SKM-1 treated with dmso at 0.1 percent for 144 hours (cell line): Measurements from ENCODE around the gene GRK3.
"Not testable (repeated sequence)": the region's sequence is repeated elsewhere in the genome, so short reads cannot be mapped to it uniquely, and the experiment has no call there.

Experiments
- DNase-seq: peaks from one replicate; lab custom pipeline; 2025; ENCODE audit not compliant: unreplicated experiment; lab: John Stamatoyannopoulos, UW

Gene GRK3

DNA sequence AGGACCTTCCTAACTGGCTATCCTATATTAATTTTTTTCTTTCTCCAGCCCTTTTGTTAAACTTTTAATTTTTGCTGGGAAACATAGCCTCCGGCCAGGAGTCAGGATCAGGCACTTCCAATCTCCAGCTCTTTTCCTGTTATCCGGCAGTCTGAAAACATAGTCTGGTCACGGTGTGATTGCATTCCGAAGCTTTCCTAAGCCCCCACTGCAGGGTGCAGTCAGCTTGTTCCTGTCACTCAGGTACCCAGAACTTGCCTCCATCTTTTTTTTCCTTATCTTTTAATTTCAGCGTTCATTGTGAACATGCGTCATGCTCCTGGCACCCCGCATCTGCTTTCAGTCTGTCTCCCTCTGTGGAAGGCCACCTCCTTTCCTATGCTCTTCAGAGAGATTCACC, 59.4 kb downstream of the GRK3 start:
- no peak for DNase-seq

DNA sequence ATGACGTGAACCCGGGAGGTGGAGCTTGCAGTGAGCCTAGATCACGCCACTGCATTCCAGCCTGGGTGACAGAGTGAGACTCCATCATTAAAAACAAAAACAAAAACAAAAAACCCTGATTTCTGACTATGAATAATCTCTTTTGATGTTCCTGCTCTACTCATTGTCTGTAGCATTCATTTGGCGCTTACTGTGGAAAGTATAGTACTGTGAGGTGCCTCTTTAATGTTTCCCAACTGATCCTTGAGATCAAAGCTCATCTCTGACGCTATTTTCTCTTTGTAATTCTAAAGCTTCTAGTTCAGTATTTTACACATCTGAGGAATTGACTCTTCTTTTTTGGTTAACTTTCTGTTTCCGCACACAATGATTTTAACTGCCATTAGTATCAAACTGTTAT, 60.0 kb downstream of the GRK3 start:
- no peak for DNase-seq

DNA sequence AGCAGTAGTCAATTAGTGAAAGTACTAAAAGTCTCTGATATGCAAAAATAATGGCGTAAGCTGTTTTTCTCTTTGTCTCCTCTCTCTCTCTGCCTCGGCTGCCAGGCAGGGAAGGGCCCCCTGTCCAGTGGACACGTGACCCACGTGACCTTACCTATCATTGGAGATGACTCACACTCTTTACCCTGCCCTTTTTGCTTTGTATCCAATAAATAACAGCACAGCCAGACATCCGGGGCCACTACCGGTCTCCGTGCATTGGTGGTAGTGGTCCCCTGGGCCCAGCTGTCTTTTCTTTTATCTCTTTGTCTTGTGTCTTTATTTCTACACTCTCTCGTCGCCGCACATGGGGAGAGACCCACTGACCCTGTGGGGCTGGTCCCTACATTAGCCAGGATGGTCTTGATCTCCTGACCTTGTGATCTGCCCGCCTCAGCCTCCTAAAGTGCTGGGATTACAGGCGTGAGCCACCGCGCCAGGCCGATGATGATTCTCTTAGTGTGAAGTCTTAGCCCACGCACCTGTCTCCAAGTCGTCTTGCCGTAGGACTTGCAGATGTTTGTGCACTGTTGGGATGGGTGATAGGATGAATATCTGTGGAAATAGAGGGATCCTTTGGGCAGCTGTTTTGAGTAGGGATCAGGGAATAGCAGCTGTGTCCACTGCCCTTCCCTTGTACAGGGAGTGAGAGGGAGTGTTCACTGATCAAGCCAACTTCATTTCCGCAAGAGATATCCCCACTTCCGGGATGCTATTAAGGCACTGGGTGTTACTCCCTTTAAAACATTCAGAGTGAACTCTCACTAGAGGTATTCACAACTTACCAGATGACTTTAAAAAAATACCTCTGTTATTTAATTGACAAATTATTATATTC, 61.5 kb downstream of the GRK3 start:
- DNase-seq, result not testable (repeated sequence)

- no peak for DNase-seq
Observed at GRCh38 chr22:25626624-25626990, 62.1 kb downstream of the GRK3 start.

DNA sequence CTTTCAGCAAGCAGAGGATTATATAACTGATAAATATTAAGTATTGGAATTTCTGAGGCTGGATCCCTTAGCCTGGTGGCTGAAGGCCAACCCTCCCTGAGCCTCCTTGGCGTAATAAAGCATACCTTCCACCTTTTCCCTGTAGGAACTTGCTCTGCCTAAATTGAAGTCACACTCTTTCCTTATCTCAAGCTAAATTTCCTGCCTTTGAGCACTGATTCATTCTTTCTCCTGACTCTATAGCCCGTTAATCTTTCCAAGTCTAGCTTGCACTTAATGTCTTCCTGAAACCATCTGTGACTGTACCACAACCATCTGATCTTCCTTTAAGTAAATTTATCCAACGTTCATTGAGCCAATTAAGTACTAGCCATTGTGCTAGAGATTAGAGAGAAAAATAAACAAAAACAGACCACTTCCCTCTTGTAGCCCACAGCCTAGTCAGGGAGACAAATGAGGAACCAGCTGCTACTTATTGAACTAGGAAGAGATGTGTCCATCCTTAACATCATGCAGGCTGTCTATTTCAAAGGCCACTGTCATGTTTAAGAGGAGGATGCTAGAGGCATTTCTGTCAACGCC, 62.9 kb downstream of the GRK3 start:
- peak; percentile 45 for DNase-seq

DNA sequence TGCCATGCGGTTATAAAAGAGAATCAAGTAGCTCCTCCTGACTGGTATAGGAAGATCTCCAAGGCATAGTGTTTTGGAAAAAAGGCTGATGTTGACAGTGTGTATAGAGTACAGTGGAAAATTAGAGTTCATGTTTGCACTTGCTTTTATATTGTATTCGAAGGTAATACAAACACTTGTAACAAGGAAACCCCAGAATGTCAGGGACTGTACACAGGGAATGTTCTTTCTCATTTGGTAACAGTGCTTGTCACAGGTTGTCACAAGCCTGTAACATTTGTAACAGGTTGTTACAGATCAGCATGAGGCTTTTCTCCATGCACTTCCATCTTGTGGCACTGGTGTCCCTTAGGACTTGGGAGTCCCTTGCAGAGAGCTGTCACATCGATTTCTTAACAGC, 64.0 kb downstream of the GRK3 start:
- no peak for DNase-seq

DNA sequence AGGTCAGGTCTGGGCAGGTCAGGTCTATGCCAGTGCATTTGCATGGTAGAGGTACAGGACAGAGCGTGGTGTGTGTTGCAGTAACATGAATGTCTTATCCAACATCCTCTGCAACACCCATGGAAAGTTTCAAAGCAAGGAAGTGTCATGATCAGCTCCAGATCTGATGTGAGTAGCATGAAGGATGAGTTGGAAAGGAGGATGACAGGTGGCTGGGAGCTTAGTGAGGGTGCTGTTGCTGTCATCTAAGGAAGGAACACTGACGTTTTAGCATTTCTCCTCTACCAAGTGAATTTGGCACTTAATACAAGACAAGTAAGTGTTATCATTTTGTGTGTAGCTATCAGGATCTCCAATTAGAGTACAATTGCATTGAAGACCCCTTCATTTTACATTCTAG, 65.1 kb downstream of the GRK3 start:
- DNase-seq, result no peak

DNA sequence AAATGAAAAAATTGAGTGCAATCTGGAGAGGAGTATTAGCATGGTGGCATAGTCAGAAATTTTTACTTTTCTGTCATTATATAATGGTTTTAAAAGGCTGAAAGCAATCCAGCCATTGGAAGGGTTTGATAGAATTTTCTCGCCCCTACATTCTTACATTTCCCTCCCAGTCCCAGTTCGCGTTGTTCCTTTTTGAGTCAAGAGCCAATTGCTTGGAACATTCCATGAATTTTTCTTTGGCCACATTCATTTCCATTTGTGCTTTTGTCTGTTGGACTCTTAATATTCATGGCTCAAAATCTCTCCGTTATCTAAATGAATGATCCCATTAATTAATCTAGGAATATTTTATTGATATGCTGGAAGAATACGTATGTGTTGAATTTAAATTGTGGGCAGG, 66.0 kb downstream of the GRK3 start:
- DNase-seq, result no peak

GRCh38 chr22:25636323-25636722, 71.8 kb downstream of the GRK3 start:
- DNase-seq, result no peak

- DNase-seq, result no peak
Observed at GRCh38 chr22:25637032-25637431, 72.6 kb downstream of the GRK3 start.

DNA sequence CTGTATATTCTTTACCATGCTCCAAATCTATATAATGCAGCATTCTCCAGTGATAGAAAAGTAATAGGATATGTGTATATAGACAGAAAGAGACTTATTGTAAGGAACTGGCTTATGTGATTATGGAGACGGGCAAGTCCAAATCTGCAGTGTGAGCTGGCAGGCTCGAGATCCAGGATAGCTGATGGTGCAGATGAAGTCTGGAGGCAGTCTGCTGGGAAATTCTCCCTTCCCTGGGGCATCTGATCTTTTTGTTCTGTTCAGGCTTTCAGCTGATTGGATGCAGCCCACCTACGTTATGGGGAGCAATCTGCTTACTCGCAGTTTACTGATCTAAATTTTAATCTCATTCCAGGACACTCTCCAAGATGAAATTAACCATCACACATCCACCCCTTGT, 73.2 kb downstream of the GRK3 start:
- DNase-seq, result no peak

DNA sequence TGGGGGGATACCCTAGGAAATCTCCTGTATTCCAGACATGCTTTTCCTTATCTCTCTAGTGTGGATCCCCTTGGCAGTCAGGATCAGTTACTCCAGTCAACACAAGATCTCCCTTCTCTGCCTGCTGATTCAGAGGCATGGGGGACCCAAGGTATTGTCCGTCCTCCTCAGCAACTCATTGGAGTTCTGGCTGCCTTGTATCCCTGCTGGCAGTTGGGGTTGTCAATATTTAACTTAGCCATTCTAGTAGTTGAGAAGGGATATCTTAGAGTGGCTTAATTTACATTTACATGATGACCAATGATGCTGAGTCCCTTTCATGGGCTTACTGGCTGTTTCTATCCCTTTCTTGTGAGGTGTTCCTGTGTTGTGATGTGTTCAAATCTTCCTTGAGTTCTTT, 74.2 kb downstream of the GRK3 start:
- DNase-seq, result no peak

DNA sequence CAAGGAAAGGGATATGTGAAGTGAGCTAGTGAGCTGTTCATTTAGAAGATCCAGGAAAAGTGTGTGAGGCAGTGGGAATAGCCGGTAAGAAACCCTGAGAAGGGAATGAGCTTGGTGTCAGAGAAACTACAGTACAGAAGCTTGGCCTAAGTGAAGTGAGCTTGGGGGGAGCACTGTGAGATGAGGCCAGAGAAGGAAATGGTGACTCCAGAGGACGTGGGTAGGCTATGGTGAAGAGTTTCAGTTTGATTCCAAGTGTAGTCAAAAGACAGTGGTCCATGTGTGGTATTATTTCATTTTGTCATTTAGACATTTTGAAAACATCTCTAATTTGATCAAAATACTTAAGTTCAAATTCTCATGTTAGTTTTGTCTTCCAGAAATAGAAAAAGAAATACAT, 77.2 kb downstream of the GRK3 start:
- DNase-seq, result no peak

DNA sequence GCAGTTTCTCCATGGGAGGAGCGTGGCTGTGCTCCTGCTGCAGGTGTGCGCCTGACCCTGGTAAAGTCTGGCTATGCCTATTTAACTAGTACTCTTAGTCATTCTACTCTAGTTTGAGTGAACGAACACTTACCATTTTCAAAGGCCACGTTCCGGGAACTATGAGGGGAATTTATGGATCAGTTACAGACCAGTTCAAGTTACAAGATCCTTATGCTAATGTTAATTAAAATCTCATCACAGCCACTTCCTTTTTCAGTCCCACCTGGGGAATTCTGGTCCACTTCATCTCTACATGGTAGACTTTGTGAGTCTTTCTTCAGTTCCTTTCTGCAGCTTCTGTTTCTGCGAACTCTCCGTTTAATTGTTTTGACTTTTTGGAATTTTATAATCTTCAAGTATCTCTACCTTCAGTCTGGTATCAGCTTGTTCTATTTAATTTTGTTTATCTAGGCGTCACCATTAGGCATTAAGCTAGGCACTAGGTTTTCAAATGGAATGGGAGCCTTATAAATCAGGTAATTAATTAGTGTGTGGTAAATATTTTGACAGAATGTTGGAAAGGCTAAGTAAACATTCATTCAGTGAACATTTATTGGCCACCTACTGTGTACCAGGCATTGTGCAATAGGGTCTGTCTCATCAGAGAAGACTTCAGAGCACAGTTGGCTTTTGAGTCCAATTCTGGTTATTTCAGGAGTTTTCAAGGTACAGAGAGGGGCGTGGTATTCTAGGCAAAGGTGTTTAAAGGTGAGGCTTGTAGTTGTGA, 78.9 kb downstream of the GRK3 start:
- no peak for DNase-seq

GRCh38 chr22:25644122-25644521, 79.6 kb downstream of the GRK3 start:
- DNase-seq, result no peak

- no peak for DNase-seq
Observed at GRCh38 chr22:25645266-25645665, 80.8 kb downstream of the GRK3 start.

DNA sequence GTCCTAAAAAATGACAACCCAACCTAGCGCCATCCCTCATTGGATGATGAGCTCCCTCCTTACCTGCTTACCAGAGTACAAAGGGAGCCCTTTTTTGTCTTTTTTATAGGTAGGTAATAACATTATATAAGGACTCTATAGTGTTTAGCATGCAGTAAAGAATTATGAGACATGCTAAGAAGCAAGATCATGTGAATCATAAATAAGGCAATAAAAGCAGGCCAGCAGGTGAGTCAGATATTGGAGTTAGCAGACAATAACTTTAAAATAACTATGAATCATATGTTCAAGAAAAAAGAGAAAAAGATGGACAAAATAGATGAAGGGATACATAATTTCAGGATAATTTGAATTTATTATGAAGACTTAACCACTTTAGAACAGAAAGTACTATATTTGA, 81.5 kb downstream of the GRK3 start:
- no peak for DNase-seq

GRCh38 chr22:25650833-25651232, 86.4 kb downstream of the GRK3 start:
- peak; percentile 46 for DNase-seq

GRCh38 chr22:25651332-25652085, 87.0 kb downstream of the GRK3 start:
- DNase-seq, result peak; percentile 15

DNA sequence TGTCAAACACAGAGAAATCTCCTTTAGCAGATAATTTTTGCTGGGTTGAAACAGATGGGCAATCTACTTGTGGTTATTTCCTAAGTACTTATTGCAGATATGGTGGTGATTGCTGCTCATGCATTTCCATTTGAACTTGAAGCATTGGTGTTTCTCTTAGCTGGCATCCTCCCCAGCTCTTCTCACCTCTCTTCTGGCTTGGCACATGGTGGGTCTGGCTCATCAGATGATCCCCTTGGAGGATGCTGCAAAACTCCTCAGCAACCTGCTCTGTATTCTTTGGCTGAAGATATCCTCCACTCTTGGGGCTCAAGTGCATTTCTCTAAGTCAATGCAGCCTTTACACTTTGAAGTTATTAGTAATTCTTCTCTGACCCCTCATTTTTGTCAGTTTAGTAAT, 90.2 kb downstream of the GRK3 start:
- no peak for DNase-seq

GRCh38 chr22:25655371-25655935, 91.0 kb downstream of the GRK3 start:
- no peak for DNase-seq
